ENCODE results near the gene IDH3A.

DNA sequence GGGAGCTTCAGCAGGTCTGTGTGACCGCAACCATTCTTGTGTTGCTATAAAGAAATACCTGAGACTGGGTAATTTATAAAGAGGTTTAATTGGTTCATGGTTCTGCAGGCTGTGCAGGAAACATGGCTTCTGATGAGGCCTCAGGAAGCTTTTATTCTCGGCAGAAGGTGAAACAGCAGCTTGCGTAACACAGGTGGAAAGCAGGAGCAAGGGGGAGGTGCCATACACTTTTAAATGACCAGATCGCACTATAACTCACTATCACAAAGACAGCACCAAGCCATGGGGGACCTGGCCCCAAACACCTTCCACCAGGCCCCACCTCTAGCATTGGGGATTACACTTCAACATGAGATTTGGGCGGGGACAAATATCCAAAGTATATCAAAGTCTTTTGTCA lies 9.6 kb upstream of the IDH3A start:
- TF ChIP-seq, protein P1, sequence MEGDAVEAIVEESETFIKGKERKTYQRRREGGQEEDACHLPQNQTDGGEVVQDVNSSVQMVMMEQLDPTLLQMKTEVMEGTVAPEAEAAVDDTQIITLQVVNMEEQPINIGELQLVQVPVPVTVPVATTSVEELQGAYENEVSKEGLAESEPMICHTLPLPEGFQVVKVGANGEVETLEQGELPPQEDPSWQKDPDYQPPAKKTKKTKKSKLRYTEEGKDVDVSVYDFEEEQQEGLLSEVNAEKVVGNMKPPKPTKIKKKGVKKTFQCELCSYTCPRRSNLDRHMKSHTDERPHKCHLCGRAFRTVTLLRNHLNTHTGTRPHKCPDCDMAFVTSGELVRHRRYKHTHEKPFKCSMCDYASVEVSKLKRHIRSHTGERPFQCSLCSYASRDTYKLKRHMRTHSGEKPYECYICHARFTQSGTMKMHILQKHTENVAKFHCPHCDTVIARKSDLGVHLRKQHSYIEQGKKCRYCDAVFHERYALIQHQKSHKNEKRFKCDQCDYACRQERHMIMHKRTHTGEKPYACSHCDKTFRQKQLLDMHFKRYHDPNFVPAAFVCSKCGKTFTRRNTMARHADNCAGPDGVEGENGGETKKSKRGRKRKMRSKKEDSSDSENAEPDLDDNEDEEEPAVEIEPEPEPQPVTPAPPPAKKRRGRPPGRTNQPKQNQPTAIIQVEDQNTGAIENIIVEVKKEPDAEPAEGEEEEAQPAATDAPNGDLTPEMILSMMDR (IDR thresholded peaks at IDR 0.05) = no peak
- no peak for TF ChIP-seq POLR2A (IDR thresholded peaks at IDR 0.05)
